Thoracic aorta (tissue), 2 donors: ENCODE measurements around the gene STYX. TPM values are rescaled to one million over a fixed set of nuclear protein-coding genes. Genes with fewer than 3 reads are reported as not detected.
"Not testable (repeated sequence)": the region's sequence is repeated elsewhere in the genome, so short reads cannot be mapped to it uniquely, and the experiment has no call there.

Experiments used
- ATAC-seq: fragments of 150-250 bp; one replicate; pipeline ENCODE4 v1.8.0; 2017; ENCODE audit warnings: low read depth; ENCODE audit not compliant: insufficient number of reproducible peaks, low FRiP score
- DNase-seq: peaks from one replicate; pipeline ENCODE4 v3.0.0-alpha.2; 2020; ENCODE audit warnings: low spot score
- H3K27ac ChIP-seq, 2 donors: fragments of 200-600 bp; sonication (generic); 1 replicate in 1 of 2; 2 replicates in 1 of 2; pipeline ENCODE4 v1.5.1; 2016; ENCODE audit warnings: mild to moderate bottlenecking in 2 of 2, moderate library complexity in 2 of 2
- H3K27me3 ChIP-seq: fragments of 200-600 bp; sonication (generic); replicated peaks from 2 replicates; pipeline ENCODE4 v1.6.0; 2016; ENCODE audit warnings: mild to moderate bottlenecking; ENCODE audit not compliant: insufficient read depth
- H3K36me3 ChIP-seq: fragments of 200-600 bp; sonication (generic); one replicate; pipeline ENCODE4 v1.5.1; 2016
- H3K4me1 ChIP-seq, 2 donors: fragments of 200-600 bp; sonication (generic); 1 replicate in 1 of 2; 2 replicates in 1 of 2; pipeline versions ENCODE4 v1.5.1 to v1.6.0; 2016; ENCODE audit warnings: low read depth in 2 of 2, mild to moderate bottlenecking in 1 of 2; ENCODE audit not compliant: control insufficient read depth in 1 of 2
- H3K4me3 ChIP-seq: fragments of 200-600 bp; sonication (generic); 2 replicates; pipeline ENCODE4 v1.5.1; 2016; ENCODE audit warnings: mild to moderate bottlenecking
- H3K9me3 ChIP-seq: fragments of 200-600 bp; sonication (generic); 2 replicates; pipeline ENCODE4 v1.5.1; 2016
- CTCF ChIP-seq: fragments of 200-600 bp; sonication (generic); IDR thresholded peaks from one replicate; pipeline ENCODE4 v1.5.1; 2019; ENCODE audit warnings: antibody characterized with exemption
- total RNA-seq, 2 donors: library from RNA; depleted of rRNA; stranded (reverse); fragments of >200 nt; gene quantifications; one replicate each; pipeline versions ENCODE4 v1.1.0 to v1.2.3, GENCODE V29; 2016

Gene STYX
- total RNA-seq, 2 donors from 2014 or later, result 14.1 to 19.3 TPM

GRCh38 chr14:52740751-52741150 is 10.8 kb downstream of the STYX start:
- Histone ChIP-seq H3K4me3 (no peak overlapping the region), H3K27me3 (no peaks in the 10 kb centered on the region), H3K27ac (no peak overlapping the region), H3K4me1 (peaks cover 3 to 22% of the 10 kb centered on the region in 2 donors), H3K36me3 (no peaks in the 10 kb centered on the region), H3K9me3 (no peaks in the 10 kb centered on the region)
- no peak for TF ChIP-seq CTCF
- no peak for ATAC-seq
- DNase-seq, result no peak

- Histone ChIP-seq H3K9me3 (no peaks in the 10 kb centered on the region), H3K27me3 (no peaks in the 10 kb centered on the region), H3K27ac (no peak overlapping the region), H3K4me1 (peaks cover 3 to 22% of the 10 kb centered on the region in 2 donors), H3K36me3 (no peaks in the 10 kb centered on the region), H3K4me3 (no peak overlapping the region)
- DNase-seq (no peak), ATAC-seq (no peak)
- TF ChIP-seq CTCF, result no peak
Observed at GRCh38 chr14:52741865-52742264, 11.9 kb downstream of the STYX start.

GRCh38 chr14:52748647-52749292 is 18.8 kb downstream of the STYX start:
- Histone ChIP-seq H3K27me3 (no peaks in the 10 kb centered on the region), H3K9me3 (no peaks in the 10 kb centered on the region), H3K4me3 (no peak overlapping the region), H3K4me1 (peaks cover under 1 to 2% of the 10 kb centered on the region in 2 donors), H3K36me3 (peaks cover 8% of the 10 kb centered on the region), H3K27ac (no peak overlapping the region)
- no peak for TF ChIP-seq CTCF
- ATAC-seq (no peak), DNase-seq (no peak)

- no peaks in the 10 kb centered on the region for H3K4me1 ChIP-seq
- H3K4me3 ChIP-seq, result no peak overlapping the region
- peaks cover 6% of the 10 kb centered on the region for H3K36me3 ChIP-seq
- no peaks in the 10 kb centered on the region for H3K9me3 ChIP-seq
- no peak overlapping the region for H3K27ac ChIP-seq
- H3K27me3 ChIP-seq, result no peaks in the 10 kb centered on the region
- ATAC-seq, result no peak
- no peak for TF ChIP-seq CTCF
- no peak for DNase-seq
Observed at GRCh38 chr14:52755607-52756316, 25.8 kb downstream of the STYX start.

GRCh38 chr14:52759145-52759544 is 29.2 kb downstream of the STYX start:
- DNase-seq (no peak), ATAC-seq (no peak)
- peaks cover 6% of the 10 kb centered on the region for H3K36me3 ChIP-seq
- H3K9me3 ChIP-seq, result no peaks in the 10 kb centered on the region
- H3K27me3 ChIP-seq, result no peaks in the 10 kb centered on the region
- peaks cover 0 to 2% of the 10 kb centered on the region in 2 donors for H3K4me1 ChIP-seq
- H3K4me3 ChIP-seq, result no peak overlapping the region
- H3K27ac ChIP-seq, result no peak overlapping the region
- no peak for TF ChIP-seq CTCF

- not testable (repeated sequence) for H3K4me3 ChIP-seq, H3K4me1 ChIP-seq, H3K27ac ChIP-seq, DNase-seq, H3K36me3 ChIP-seq, H3K27me3 ChIP-seq, H3K9me3 ChIP-seq, ATAC-seq
Observed at GRCh38 chr14:52762923-52763322, 33.0 kb downstream of the STYX start.
